ENCODE data around the gene WNT9A. TPM values are rescaled to one million over a fixed set of nuclear protein-coding genes. Genes with fewer than 3 reads are reported as not detected.

Gene WNT9A
- polyA plus RNA-seq, 1 donor from 2014 or later, result 0.57 TPM

DNA sequence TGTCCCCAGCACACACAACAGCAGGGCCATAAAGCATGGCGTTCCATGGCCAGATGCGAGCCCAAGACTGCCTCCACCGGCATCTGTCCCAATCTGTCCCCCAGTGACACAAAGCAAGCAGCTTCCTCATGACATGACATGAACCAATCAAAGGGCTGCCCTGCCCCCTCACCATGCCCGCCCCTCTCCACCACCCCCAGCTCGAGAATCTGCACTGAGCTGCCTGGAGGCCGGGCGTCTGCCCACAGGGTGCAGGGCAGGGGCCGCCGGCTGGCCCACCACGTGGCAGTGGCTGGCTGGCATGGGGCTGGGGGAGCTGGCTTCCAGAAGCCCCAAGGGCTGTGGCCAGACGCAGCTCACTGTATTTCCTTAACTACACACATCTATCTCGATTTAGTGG lies 27.8 kb downstream of the WNT9A start:
- H3K36me3 ChIP-seq (ENCODE audit: insufficient read depth, low read length), result no peaks in the 10 kb centered on the region
- H4K20me1 ChIP-seq (ENCODE audit: insufficient read depth), result no peaks in the 10 kb centered on the region
- H3F3A ChIP-seq (ENCODE audit: insufficient read depth, low read length, poor library complexity, severe bottlenecking), result no peaks in the 10 kb centered on the region
- no peak overlapping the region for H3K27ac ChIP-seq (ENCODE audit: low read length)
- TF ChIP-seq, protein P1, sequence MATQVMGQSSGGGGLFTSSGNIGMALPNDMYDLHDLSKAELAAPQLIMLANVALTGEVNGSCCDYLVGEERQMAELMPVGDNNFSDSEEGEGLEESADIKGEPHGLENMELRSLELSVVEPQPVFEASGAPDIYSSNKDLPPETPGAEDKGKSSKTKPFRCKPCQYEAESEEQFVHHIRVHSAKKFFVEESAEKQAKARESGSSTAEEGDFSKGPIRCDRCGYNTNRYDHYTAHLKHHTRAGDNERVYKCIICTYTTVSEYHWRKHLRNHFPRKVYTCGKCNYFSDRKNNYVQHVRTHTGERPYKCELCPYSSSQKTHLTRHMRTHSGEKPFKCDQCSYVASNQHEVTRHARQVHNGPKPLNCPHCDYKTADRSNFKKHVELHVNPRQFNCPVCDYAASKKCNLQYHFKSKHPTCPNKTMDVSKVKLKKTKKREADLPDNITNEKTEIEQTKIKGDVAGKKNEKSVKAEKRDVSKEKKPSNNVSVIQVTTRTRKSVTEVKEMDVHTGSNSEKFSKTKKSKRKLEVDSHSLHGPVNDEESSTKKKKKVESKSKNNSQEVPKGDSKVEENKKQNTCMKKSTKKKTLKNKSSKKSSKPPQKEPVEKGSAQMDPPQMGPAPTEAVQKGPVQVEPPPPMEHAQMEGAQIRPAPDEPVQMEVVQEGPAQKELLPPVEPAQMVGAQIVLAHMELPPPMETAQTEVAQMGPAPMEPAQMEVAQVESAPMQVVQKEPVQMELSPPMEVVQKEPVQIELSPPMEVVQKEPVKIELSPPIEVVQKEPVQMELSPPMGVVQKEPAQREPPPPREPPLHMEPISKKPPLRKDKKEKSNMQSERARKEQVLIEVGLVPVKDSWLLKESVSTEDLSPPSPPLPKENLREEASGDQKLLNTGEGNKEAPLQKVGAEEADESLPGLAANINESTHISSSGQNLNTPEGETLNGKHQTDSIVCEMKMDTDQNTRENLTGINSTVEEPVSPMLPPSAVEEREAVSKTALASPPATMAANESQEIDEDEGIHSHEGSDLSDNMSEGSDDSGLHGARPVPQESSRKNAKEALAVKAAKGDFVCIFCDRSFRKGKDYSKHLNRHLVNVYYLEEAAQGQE (IDR thresholded peaks at IDR 0.05; ENCODE audit: borderline replicate concordance), result no peak
- TF ChIP-seq SMC3 (conservative IDR thresholded peaks at IDR 0.05; ENCODE audit: poor library complexity) (no peak), RAD21 (conservative IDR thresholded peaks at IDR 0.05) (no peak), EZH2 (IDR thresholded peaks at IDR 0.05; ENCODE audit: borderline replicate concordance, insufficient read depth, low read length, poor library complexity, severe bottlenecking) (no peak), EP300 (conservative IDR thresholded peaks at IDR 0.05; ENCODE audit: poor library complexity, severe bottlenecking) (no peak), TAF1 (IDR thresholded peaks at IDR 0.05; ENCODE audit: low read depth) (no peak), POLR2AphosphoS5 (IDR thresholded peaks at IDR 0.05) (no peak), MXI1 (conservative IDR thresholded peaks at IDR 0.05; ENCODE audit: poor library complexity, severe bottlenecking) (no peak)
- TF ChIP-seq, protein P2, sequence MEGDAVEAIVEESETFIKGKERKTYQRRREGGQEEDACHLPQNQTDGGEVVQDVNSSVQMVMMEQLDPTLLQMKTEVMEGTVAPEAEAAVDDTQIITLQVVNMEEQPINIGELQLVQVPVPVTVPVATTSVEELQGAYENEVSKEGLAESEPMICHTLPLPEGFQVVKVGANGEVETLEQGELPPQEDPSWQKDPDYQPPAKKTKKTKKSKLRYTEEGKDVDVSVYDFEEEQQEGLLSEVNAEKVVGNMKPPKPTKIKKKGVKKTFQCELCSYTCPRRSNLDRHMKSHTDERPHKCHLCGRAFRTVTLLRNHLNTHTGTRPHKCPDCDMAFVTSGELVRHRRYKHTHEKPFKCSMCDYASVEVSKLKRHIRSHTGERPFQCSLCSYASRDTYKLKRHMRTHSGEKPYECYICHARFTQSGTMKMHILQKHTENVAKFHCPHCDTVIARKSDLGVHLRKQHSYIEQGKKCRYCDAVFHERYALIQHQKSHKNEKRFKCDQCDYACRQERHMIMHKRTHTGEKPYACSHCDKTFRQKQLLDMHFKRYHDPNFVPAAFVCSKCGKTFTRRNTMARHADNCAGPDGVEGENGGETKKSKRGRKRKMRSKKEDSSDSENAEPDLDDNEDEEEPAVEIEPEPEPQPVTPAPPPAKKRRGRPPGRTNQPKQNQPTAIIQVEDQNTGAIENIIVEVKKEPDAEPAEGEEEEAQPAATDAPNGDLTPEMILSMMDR (IDR thresholded peaks at IDR 0.05; ENCODE audit: poor library complexity, severe bottlenecking), result no peak
- H3K4me2 ChIP-seq (ENCODE audit: low read length), result no peak overlapping the region
- no peak overlapping the region for H3K4me3 ChIP-seq (ENCODE audit: low read length)
- H3K9me3 ChIP-seq (ENCODE audit: low read length), result no peaks in the 10 kb centered on the region
- H2AFZ ChIP-seq (ENCODE audit: low read depth, low read length), result no peak overlapping the region
- H3K27me3 ChIP-seq (ENCODE audit: insufficient read depth, low read depth, low read length), result no peaks in the 10 kb centered on the region
- H3K79me2 ChIP-seq (replicated peaks; ENCODE audit: insufficient read depth, low read length), result no peaks in the 10 kb centered on the region
- no peak overlapping the region for H3K9ac ChIP-seq (ENCODE audit: low read length)
- no peaks in the 10 kb centered on the region for H3K9me2 ChIP-seq (ENCODE audit: insufficient read depth, low read length)

DNA sequence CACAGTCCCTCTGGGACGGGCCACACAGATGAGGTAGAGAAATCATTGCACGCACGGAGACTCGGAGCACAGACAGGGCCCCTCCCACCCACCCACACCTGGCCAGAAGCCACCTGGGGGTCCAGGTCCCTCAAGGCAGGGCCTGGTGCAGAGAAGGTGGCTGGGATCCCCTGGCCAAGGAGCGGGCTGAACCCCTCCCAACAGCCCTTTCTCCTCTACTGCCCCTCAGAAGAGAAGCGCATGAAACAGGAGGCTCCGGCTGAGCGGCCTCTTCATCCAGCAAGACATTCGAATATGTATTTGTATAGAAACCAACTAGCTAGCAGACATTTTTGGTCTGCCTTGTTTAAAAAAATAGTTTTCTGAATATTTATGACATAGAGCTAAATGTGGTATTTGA lies 29.0 kb downstream of the WNT9A start:
- Histone ChIP-seq H3F3A (ENCODE audit: insufficient read depth, low read length, poor library complexity, severe bottlenecking) (no peaks in the 10 kb centered on the region), H4K20me1 (ENCODE audit: insufficient read depth) (no peaks in the 10 kb centered on the region), H3K36me3 (ENCODE audit: insufficient read depth, low read length) (no peaks in the 10 kb centered on the region), H2AFZ (ENCODE audit: low read depth, low read length) (no peak overlapping the region), H3K9me2 (ENCODE audit: insufficient read depth, low read length) (no peaks in the 10 kb centered on the region), H3K9me3 (ENCODE audit: low read length) (no peaks in the 10 kb centered on the region), H3K4me3 (ENCODE audit: low read length) (no peak overlapping the region), H3K27ac (ENCODE audit: low read length) (no peak overlapping the region), H3K9ac (ENCODE audit: low read length) (no peak overlapping the region), H3K27me3 (ENCODE audit: insufficient read depth, low read depth, low read length) (no peaks in the 10 kb centered on the region), H3K4me2 (ENCODE audit: low read length) (no peak overlapping the region), H3K79me2 (replicated peaks; ENCODE audit: insufficient read depth, low read length) (no peaks in the 10 kb centered on the region)
- TF ChIP-seq EZH2 (IDR thresholded peaks at IDR 0.05; ENCODE audit: borderline replicate concordance, insufficient read depth, low read length, poor library complexity, severe bottlenecking) (no peak), RAD21 (conservative IDR thresholded peaks at IDR 0.05) (no peak), SMC3 (conservative IDR thresholded peaks at IDR 0.05; ENCODE audit: poor library complexity) (no peak), POLR2AphosphoS5 (IDR thresholded peaks at IDR 0.05) (no peak), EP300 (conservative IDR thresholded peaks at IDR 0.05; ENCODE audit: poor library complexity, severe bottlenecking) (no peak), TAF1 (IDR thresholded peaks at IDR 0.05; ENCODE audit: low read depth) (no peak), MXI1 (conservative IDR thresholded peaks at IDR 0.05; ENCODE audit: poor library complexity, severe bottlenecking) (no peak)
- TF ChIP-seq, protein P1 (IDR thresholded peaks at IDR 0.05; ENCODE audit: borderline replicate concordance), result no peak
- TF ChIP-seq, protein P2 (IDR thresholded peaks at IDR 0.05; ENCODE audit: poor library complexity, severe bottlenecking), result no peak

Measured in neural cell (in vitro differentiated cells).